Measurements from ENCODE around the gene GARIN5B.
"Not testable (repeated sequence)": the region's sequence is repeated elsewhere in the genome, so short reads cannot be mapped to it uniquely, and the experiment has no call there.

The GARIN5B gene

DNA sequence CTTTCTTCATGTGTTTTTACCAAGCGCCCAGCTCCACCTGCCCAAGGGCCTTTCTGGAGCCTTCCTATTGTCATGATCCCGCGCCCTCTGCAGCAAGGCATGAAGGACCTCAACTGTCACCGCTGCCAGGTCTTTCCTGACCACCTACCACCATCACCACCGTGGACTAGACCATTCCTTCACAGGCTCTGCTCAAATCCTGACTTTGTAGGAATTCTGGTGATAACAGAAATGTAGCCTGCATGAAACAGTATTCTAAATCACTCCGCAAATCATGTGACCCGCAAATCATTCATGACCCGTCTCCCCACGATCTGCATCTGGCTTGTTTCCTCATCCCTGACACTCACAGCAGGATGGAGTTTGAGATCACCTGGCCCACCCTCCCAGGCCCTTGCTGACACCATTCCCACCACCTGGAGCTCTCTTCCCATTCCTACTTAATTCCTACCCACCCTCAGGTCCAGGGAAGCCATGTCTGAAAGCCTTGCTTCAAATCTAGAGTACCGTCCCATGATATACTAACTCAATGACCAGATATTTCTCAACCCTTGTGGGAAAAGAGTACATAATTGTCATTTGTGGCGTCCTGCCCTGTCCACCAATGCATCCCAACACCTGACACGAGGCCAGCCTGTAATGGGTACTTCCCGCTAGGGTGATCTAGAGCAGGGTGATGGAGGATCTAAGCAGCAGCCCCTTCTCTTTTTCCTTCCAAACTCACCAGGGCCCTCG lies 43.2 kb upstream of the GARIN5B start (continued):
- TF ChIP-seq, protein P1, sequence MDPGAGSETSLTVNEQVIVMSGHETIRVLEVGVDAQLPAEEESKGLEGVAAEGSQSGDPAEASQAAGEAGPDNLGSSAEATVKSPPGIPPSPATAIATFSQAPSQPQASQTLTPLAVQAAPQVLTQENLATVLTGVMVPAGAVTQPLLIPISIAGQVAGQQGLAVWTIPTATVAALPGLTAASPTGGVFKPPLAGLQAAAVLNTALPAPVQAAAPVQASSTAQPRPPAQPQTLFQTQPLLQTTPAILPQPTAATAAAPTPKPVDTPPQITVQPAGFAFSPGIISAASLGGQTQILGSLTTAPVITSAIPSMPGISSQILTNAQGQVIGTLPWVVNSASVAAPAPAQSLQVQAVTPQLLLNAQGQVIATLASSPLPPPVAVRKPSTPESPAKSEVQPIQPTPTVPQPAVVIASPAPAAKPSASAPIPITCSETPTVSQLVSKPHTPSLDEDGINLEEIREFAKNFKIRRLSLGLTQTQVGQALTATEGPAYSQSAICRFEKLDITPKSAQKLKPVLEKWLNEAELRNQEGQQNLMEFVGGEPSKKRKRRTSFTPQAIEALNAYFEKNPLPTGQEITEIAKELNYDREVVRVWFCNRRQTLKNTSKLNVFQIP (CRISPR knock-in tag; IDR thresholded peaks at IDR 0.05; ENCODE audit: borderline replicate concordance, low read depth), result no peak
- TF ChIP-seq ZNF8 (CRISPR knock-in tag; IDR thresholded peaks at IDR 0.05), result no peak

DNA sequence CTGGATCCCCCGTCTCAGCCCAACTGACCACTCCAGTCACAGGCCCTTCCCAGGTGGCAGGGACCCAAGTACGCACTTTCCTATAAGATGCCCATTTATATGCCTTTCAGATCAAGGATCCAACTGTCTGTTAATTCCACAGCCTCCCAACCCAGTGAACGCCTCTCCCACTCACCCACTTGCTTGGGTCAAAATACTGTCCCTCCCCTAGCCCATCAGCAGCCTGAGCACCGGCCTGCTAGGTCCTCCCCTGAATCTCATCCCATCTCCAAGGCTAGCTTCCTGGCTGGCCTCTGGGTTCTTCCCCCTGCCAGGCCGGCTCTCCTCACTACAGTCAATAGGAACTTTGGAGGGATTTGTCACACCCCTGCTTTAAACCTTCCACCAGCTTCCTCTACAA lies 42.6 kb upstream of the GARIN5B start:
- TF ChIP-seq, protein P1 (CRISPR knock-in tag; IDR thresholded peaks at IDR 0.05; ENCODE audit: borderline replicate concordance, low read depth), result no peak
- TF ChIP-seq, protein P2, sequence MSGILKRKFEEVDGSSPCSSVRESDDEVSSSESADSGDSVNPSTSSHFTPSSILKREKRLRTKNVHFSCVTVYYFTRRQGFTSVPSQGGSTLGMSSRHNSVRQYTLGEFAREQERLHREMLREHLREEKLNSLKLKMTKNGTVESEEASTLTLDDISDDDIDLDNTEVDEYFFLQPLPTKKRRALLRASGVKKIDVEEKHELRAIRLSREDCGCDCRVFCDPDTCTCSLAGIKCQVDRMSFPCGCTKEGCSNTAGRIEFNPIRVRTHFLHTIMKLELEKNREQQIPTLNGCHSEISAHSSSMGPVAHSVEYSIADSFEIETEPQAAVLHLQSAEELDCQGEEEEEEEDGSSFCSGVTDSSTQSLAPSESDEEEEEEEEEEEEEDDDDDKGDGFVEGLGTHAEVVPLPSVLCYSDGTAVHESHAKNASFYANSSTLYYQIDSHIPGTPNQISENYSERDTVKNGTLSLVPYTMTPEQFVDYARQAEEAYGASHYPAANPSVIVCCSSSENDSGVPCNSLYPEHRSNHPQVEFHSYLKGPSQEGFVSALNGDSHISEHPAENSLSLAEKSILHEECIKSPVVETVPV (CRISPR knock-in tag; IDR thresholded peaks at IDR 0.05), result no peak
- TF ChIP-seq TOX (CRISPR knock-in tag; IDR thresholded peaks at IDR 0.05; ENCODE audit: borderline replicate concordance), result no peak
- TF ChIP-seq, protein P3, sequence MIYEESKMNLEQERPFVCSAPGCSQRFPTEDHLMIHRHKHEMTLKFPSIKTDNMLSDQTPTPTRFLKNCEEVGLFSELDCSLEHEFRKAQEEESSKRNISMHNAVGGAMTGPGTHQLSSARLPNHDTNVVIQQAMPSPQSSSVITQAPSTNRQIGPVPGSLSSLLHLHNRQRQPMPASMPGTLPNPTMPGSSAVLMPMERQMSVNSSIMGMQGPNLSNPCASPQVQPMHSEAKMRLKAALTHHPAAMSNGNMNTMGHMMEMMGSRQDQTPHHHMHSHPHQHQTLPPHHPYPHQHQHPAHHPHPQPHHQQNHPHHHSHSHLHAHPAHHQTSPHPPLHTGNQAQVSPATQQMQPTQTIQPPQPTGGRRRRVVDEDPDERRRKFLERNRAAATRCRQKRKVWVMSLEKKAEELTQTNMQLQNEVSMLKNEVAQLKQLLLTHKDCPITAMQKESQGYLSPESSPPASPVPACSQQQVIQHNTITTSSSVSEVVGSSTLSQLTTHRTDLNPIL (CRISPR knock-in tag; IDR thresholded peaks at IDR 0.05; ENCODE audit: low read depth), result no peak
- no peak for TF ChIP-seq RARB (CRISPR knock-in tag; IDR thresholded peaks at IDR 0.05)
- TF ChIP-seq ZC3H10 (CRISPR knock-in tag; IDR thresholded peaks at IDR 0.05), result no peak
- no peak for TF ChIP-seq OSR1 (CRISPR knock-in tag; IDR thresholded peaks at IDR 0.05)
- no peak for TF ChIP-seq CSDC2 (CRISPR knock-in tag; IDR thresholded peaks at IDR 0.05)
- no peak for TF ChIP-seq ESRRG (CRISPR knock-in tag; IDR thresholded peaks at IDR 0.05)
- no peak for TF ChIP-seq ZNF565 (CRISPR knock-in tag; conservative IDR thresholded peaks at IDR 0.05; ENCODE audit: low read depth)
- no peak for TF ChIP-seq ZNF8 (CRISPR knock-in tag; IDR thresholded peaks at IDR 0.05)
- no peak for TF ChIP-seq SNAI2 (CRISPR knock-in tag; IDR thresholded peaks at IDR 0.05)
- no peak for TF ChIP-seq ZNF70 (CRISPR knock-in tag; IDR thresholded peaks at IDR 0.05)
- TF ChIP-seq, protein P4, sequence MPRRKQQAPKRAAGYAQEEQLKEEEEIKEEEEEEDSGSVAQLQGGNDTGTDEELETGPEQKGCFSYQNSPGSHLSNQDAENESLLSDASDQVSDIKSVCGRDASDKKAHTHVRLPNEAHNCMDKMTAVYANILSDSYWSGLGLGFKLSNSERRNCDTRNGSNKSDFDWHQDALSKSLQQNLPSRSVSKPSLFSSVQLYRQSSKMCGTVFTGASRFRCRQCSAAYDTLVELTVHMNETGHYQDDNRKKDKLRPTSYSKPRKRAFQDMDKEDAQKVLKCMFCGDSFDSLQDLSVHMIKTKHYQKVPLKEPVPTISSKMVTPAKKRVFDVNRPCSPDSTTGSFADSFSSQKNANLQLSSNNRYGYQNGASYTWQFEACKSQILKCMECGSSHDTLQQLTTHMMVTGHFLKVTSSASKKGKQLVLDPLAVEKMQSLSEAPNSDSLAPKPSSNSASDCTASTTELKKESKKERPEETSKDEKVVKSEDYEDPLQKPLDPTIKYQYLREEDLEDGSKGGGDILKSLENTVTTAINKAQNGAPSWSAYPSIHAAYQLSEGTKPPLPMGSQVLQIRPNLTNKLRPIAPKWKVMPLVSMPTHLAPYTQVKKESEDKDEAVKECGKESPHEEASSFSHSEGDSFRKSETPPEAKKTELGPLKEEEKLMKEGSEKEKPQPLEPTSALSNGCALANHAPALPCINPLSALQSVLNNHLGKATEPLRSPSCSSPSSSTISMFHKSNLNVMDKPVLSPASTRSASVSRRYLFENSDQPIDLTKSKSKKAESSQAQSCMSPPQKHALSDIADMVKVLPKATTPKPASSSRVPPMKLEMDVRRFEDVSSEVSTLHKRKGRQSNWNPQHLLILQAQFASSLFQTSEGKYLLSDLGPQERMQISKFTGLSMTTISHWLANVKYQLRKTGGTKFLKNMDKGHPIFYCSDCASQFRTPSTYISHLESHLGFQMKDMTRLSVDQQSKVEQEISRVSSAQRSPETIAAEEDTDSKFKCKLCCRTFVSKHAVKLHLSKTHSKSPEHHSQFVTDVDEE (CRISPR knock-in tag; IDR thresholded peaks at IDR 0.05), result no peak
- no peak for TF ChIP-seq ISL1 (CRISPR knock-in tag; IDR thresholded peaks at IDR 0.05)
- TF ChIP-seq ZFP30 (CRISPR knock-in tag; IDR thresholded peaks at IDR 0.05), result no peak
- TF ChIP-seq TCF4 (CRISPR knock-in tag; IDR thresholded peaks at IDR 0.05; ENCODE audit: borderline replicate concordance), result no peak
- no peak for TF ChIP-seq BACH2 (CRISPR knock-in tag; IDR thresholded peaks at IDR 0.05; ENCODE audit: borderline replicate concordance)
- no peak for TF ChIP-seq ZFP3 (CRISPR knock-in tag; IDR thresholded peaks at IDR 0.05)
- no peak for TF ChIP-seq ARNTL (CRISPR knock-in tag; IDR thresholded peaks at IDR 0.05; ENCODE audit: borderline replicate concordance, low read depth)
- no peak for ATAC-seq

DNA sequence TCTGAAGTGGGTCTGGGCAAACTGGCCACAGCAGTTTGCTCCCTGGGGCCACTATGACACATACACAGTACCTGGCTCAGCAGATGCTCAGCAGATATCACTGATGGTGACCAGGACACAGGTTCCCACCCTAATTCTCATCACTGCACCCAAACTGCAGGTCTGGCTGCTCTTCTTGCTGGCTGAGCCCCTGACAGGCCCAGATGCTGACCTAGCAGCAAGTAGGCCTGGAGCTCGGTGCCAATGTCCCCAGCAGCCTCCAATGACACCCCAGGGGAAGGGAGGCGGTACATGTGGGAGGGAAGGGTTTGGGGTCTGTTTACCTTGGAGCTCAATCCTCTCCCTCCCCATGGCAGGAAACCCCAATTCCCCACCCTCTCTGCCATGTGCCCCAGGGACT lies 39.4 kb upstream of the GARIN5B start:
- no peak for ATAC-seq
- TF ChIP-seq, protein P5, sequence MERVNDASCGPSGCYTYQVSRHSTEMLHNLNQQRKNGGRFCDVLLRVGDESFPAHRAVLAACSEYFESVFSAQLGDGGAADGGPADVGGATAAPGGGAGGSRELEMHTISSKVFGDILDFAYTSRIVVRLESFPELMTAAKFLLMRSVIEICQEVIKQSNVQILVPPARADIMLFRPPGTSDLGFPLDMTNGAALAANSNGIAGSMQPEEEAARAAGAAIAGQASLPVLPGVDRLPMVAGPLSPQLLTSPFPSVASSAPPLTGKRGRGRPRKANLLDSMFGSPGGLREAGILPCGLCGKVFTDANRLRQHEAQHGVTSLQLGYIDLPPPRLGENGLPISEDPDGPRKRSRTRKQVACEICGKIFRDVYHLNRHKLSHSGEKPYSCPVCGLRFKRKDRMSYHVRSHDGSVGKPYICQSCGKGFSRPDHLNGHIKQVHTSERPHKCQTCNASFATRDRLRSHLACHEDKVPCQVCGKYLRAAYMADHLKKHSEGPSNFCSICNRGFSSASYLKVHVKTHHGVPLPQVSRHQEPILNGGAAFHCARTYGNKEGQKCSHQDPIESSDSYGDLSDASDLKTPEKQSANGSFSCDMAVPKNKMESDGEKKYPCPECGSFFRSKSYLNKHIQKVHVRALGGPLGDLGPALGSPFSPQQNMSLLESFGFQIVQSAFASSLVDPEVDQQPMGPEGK (CRISPR knock-in tag; IDR thresholded peaks at IDR 0.05; ENCODE audit: borderline replicate concordance), result no peak
- TF ChIP-seq ZC3H10 (CRISPR knock-in tag; IDR thresholded peaks at IDR 0.05), result no peak
- TF ChIP-seq PPARA (CRISPR knock-in tag; IDR thresholded peaks at IDR 0.05; ENCODE audit: borderline replicate concordance), result no peak
- no peak for TF ChIP-seq OSR1 (CRISPR knock-in tag; IDR thresholded peaks at IDR 0.05)
- no peak for TF ChIP-seq GLIS3 (CRISPR knock-in tag; IDR thresholded peaks at IDR 0.05)
- TF ChIP-seq RARB (CRISPR knock-in tag; IDR thresholded peaks at IDR 0.05), result no peak
- no peak for TF ChIP-seq ZFP30 (CRISPR knock-in tag; IDR thresholded peaks at IDR 0.05)
- no peak for TF ChIP-seq SNAI2 (CRISPR knock-in tag; IDR thresholded peaks at IDR 0.05)
- TF ChIP-seq CSDC2 (CRISPR knock-in tag; IDR thresholded peaks at IDR 0.05), result no peak
- no peak for TF ChIP-seq BACH2 (CRISPR knock-in tag; IDR thresholded peaks at IDR 0.05; ENCODE audit: borderline replicate concordance)
- no peak for TF ChIP-seq TOX (CRISPR knock-in tag; IDR thresholded peaks at IDR 0.05; ENCODE audit: borderline replicate concordance)
- TF ChIP-seq TCF4 (CRISPR knock-in tag; IDR thresholded peaks at IDR 0.05; ENCODE audit: borderline replicate concordance), result no peak
- TF ChIP-seq ZNF565 (CRISPR knock-in tag; conservative IDR thresholded peaks at IDR 0.05; ENCODE audit: low read depth), result no peak
- no peak for TF ChIP-seq ARNTL (CRISPR knock-in tag; IDR thresholded peaks at IDR 0.05; ENCODE audit: borderline replicate concordance, low read depth)
- TF ChIP-seq ZNF8 (CRISPR knock-in tag; IDR thresholded peaks at IDR 0.05), result no peak
- TF ChIP-seq ZFP3 (CRISPR knock-in tag; IDR thresholded peaks at IDR 0.05), result no peak

DNA sequence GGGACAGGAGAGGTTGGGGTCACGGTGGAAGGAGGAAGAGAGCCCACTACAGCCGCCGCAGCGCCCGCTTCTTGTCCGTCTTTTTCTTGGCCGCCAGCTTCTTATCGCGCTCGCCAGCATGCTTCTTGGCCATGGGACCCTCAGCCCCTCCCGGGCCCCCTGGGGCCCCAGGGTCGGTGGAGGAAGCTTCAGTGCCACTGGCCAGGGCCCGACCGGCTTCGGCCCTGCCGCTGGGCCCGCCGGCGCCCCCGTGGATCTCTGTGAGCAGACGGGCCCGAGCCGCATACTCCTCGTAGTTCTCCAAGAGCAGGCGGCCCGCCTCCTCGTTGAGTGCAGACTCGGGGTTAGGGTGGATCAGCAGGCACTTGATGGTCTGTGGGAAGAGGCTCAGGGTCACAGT lies 38.3 kb upstream of the GARIN5B start:
- ATAC-seq, result not testable (repeated sequence)
